ENCODE measurements around the gene ADM. TPM values are rescaled to one million over a fixed set of nuclear protein-coding genes. Genes with fewer than 3 reads are reported as not detected.
A peak's percentile ranks its signal among the peaks of the same experiment; 100 is the strongest.

Gene ADM
- total and polyA plus RNA-seq, 2 donors (not counting 3 experiments of a cell fraction or from before 2014, with no cell fraction given): 45.3 to 55.5 TPM

DNA sequence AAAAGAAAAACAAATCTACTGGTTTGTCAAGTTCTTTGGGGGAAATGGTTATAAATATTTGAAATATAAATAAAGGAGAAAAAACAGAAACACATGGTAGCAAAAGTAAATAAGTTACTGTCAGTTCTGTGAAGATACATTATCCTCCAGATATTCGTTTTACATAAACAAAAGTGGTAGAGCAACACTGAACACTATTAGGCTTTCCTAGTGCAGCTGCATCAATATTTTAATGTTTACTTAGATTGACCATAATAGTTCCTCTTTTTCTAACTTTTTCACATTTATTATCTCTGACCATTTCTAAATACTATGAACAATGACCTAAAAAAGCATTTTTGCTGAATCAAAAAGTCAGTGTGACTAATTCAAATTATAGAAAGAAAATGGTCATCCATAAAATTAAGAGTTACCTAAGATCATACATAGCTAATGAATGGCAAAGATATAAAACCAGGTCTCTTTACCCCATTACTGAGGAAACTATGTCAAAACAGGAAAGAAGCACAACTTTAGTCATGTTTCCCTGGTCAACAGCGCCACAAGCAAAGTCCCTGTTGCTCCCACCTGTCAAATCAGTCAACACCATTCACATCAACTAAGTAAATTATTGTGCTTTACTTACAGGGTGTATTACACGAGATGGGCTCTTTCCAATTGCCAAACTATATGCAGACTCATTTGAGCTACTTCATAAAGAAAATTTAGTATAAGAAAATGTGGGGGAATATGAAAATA is 49.3 kb upstream of the ADM start:
- TF ChIP-seq, protein P1, sequence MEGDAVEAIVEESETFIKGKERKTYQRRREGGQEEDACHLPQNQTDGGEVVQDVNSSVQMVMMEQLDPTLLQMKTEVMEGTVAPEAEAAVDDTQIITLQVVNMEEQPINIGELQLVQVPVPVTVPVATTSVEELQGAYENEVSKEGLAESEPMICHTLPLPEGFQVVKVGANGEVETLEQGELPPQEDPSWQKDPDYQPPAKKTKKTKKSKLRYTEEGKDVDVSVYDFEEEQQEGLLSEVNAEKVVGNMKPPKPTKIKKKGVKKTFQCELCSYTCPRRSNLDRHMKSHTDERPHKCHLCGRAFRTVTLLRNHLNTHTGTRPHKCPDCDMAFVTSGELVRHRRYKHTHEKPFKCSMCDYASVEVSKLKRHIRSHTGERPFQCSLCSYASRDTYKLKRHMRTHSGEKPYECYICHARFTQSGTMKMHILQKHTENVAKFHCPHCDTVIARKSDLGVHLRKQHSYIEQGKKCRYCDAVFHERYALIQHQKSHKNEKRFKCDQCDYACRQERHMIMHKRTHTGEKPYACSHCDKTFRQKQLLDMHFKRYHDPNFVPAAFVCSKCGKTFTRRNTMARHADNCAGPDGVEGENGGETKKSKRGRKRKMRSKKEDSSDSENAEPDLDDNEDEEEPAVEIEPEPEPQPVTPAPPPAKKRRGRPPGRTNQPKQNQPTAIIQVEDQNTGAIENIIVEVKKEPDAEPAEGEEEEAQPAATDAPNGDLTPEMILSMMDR (IDR thresholded peaks at IDR 0.05; ENCODE audit: extremely low read depth in 1 of 2, insufficient read depth in 1 of 2, low read depth in 1 of 2, low read length in 2 of 2): no peak
- TF ChIP-seq, protein P2, sequence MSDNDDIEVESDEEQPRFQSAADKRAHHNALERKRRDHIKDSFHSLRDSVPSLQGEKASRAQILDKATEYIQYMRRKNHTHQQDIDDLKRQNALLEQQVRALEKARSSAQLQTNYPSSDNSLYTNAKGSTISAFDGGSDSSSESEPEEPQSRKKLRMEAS (IDR thresholded peaks at IDR 0.05; ENCODE audit: insufficient read depth, insufficient read length): no peak
- no peak for TF ChIP-seq FOS (IDR thresholded peaks at IDR 0.05; ENCODE audit: borderline replicate concordance, insufficient read depth, low read length)
- TF ChIP-seq EZH2 (IDR thresholded peaks at IDR 0.05; ENCODE audit: borderline replicate concordance, low read depth, low read length, severe bottlenecking): no peak
- TF ChIP-seq MYC (IDR thresholded peaks at IDR 0.05; ENCODE audit: low read depth, low read length): no peak
- TF ChIP-seq POLR2A (IDR thresholded peaks at IDR 0.05; ENCODE audit: low read depth, low read length): no peak
- TF ChIP-seq JUN (IDR thresholded peaks at IDR 0.05; ENCODE audit: borderline replicate concordance, insufficient read depth, insufficient read length, low read depth): no peak
- no peak for TF ChIP-seq POLR2AphosphoS5 (IDR thresholded peaks at IDR 0.05; ENCODE audit: insufficient read depth, low read depth, low read length)
- TF ChIP-seq GATA2 (IDR thresholded peaks at IDR 0.05; ENCODE audit: insufficient read depth, insufficient read length, low read depth, low read length): no peak
- CTCF ChIA-PET: interaction anchor here (0.7 to 1.6 kb wide), 4 partner anchors 10 to 32 kb away, joined by 3 to 5 read pairs (median 3); no protein-coding TSS in a partner anchor
- Histone ChIP-seq H3K9ac (replicated peaks; ENCODE audit: extremely low read depth, insufficient read depth, low read length) (no peak overlapping the region), H4K20me1 (replicated peaks; ENCODE audit: control insufficient read depth, extremely low read depth, insufficient read depth, low read length) (no peaks in the 10 kb centered on the region), H3K4me1 (ENCODE audit: control insufficient read depth, extremely low read depth, insufficient read depth, low read length) (no peaks in the 10 kb centered on the region), H2AFZ (ENCODE audit: low read depth, low read length) (no peak overlapping the region), H3K79me2 (ENCODE audit: control insufficient read depth, insufficient read depth, low read length) (peaks cover 28% of the 10 kb centered on the region), H3K4me3 (replicated peaks in 1 of 3; ENCODE audit: insufficient read depth in 1 of 3, low read depth in 1 of 3, low read length in 3 of 3) (no peak overlapping the region), H3K27me3 (ENCODE audit: control insufficient read depth in 2 of 2, insufficient read depth in 2 of 2, low read length in 2 of 2) (no peaks in the 10 kb centered on the region), H3K36me3 (ENCODE audit: control insufficient read depth in 2 of 2, extremely low read depth in 1 of 2, insufficient read depth in 2 of 2, low read length in 2 of 2) (no peaks in the 10 kb centered on the region), H3K27ac (ENCODE audit: insufficient read depth, low read depth, low read length) (no peak overlapping the region), H3K9me3 (replicated peaks; ENCODE audit: control insufficient read depth, insufficient read depth, low read length) (no peaks in the 10 kb centered on the region), H3K4me2 (ENCODE audit: insufficient read depth, low read length) (no peak overlapping the region), H3K9me1 (replicated peaks; ENCODE audit: control insufficient read depth, extremely low read depth, insufficient read depth, low read length) (no peaks in the 10 kb centered on the region)
- dilution Hi-C loops (cut with MboI; ENCODE audit: extremely low pct_ligation_motif_present, low sequenced_read_pairs): no loop called here
- no TSS peak for BruUV-seq (replicated peaks)
- FAIRE-seq (no peak), DNase-seq (ENCODE audit: low read depth, low spot score) (peak; percentile 27)
- POLR2A ChIA-PET: no interaction called here
- intact Hi-C loops (cut with micrococcal nuclease): no loop called here

Measured in endothelial cell of umbilical vein (primary cell).